GM12878 (cell line): Measurements from ENCODE around the gene SSH2. TPM values are rescaled to one million over a fixed set of nuclear protein-coding genes. Genes with fewer than 3 reads are reported as not detected.

Source experiments
- ATAC-seq: fragments of 200-7000 bp; cut with Tn5 transposase; 3 replicates; pipeline ENCODE4 v1.9.1; 2020; ENCODE audit warnings: mild to moderate bottlenecking, moderate library complexity
- BruUV-seq: library from RNA; stranded (reverse); fragments of 400-500 nt; replicated peaks from 2 replicates; lab custom pipeline; 2021; lab: Mats Ljungman, UMichigan
- CTCF ChIA-PET: fragments of 300-600 bp; sonication (Branson Sonifier 250); formaldehyde crosslinking; extraction: SDS; loops from one replicate; lab custom pipeline; 2021; ENCODE audit warnings: inconsistent platforms; lab: Yijun Ruan, JAX
- POLR2A ChIA-PET: fragments of 350-600 bp; formaldehyde crosslinking; extraction: SDS; loops from one replicate; lab custom pipeline; 2021; ENCODE audit warnings: inconsistent platforms; lab: Charles Lee
- RAD21 ChIA-PET: fragments of 300-600 bp; sonication (Branson Sonifier 250); formaldehyde crosslinking; loops from one replicate; lab custom pipeline; 2023; ENCODE audit warnings: antibody characterized with exemption; ENCODE audit not compliant: unreplicated experiment; lab: Charles Lee
- SMC1A ChIA-PET: fragments of 300-600 bp; sonication (Branson Sonifier 250); formaldehyde crosslinking; loops from one replicate; lab custom pipeline; 2023; ENCODE audit not compliant: unreplicated experiment, uncharacterized antibody; lab: Charles Lee
- DNase-seq: peaks from one replicate; pipeline ENCODE4 v3.0.0-alpha.2; 2011; ENCODE audit warnings: low read depth, low spot score
- FAIRE-seq: peaks from 3 replicates; lab custom pipeline; 2011; peaks lifted over from hg19 to GRCh38; lab: Jason Lieb, UNC
- H2AFZ ChIP-seq: 2 replicates; pipeline ENCODE4 v1.6.0; 2011; ENCODE audit warnings: low read depth, low read length, control low read depth; ENCODE audit not compliant: control insufficient read depth
- H3K27ac ChIP-seq: 2 replicates; pipeline ENCODE4 v1.5.1; 2011; ENCODE audit warnings: control low read depth; ENCODE audit not compliant: control insufficient read depth, insufficient read depth
- H3K27me3 ChIP-seq, 2 experiments: replicated peaks in 1 of 2; 2 replicates each; pipeline versions ENCODE4 v1.6.0 to v1.6.1; 2011; ENCODE audit warnings: low read length in 1 of 2; ENCODE audit not compliant: control insufficient read depth in 2 of 2, insufficient read depth in 2 of 2
- H3K36me3 ChIP-seq, 2 experiments: 2 replicates each; pipeline ENCODE4 v1.5.1; 2011; ENCODE audit warnings: low read length in 1 of 2; ENCODE audit not compliant: control insufficient read depth in 2 of 2, insufficient read depth in 2 of 2
- H3K4me1 ChIP-seq: 2 replicates; pipeline ENCODE4 v1.6.1; 2011; ENCODE audit warnings: mild to moderate bottlenecking, low read length, moderate library complexity, mixed read lengths; ENCODE audit not compliant: control insufficient read depth, insufficient read depth
- H3K4me2 ChIP-seq: 2 replicates; pipeline ENCODE4 v1.6.0; 2011; ENCODE audit warnings: control low read depth; ENCODE audit not compliant: control insufficient read depth, insufficient read depth
- H3K4me3 ChIP-seq: fragments of 200-600 bp; sonication (generic); 2 replicates; pipeline ENCODE4 v1.5.1; 2016
- H3K79me2 ChIP-seq: 2 replicates; pipeline ENCODE4 v1.6.0; 2011; ENCODE audit warnings: low read length; ENCODE audit not compliant: control insufficient read depth, insufficient read depth
- H3K9ac ChIP-seq: 2 replicates; pipeline ENCODE4 v1.8.0; 2011; ENCODE audit warnings: low read length, control low read depth, mixed read lengths; ENCODE audit not compliant: control insufficient read depth, insufficient read depth
- H3K9me3 ChIP-seq: replicated peaks from 3 replicates; pipeline ENCODE4 v1.5.1; 2011; ENCODE audit warnings: mild to moderate bottlenecking, low read length; ENCODE audit not compliant: control insufficient read depth, insufficient read depth
- H4K20me1 ChIP-seq: 2 replicates; pipeline ENCODE4 v1.6.0; 2011; ENCODE audit not compliant: control insufficient read depth, insufficient read depth
- MYC ChIP-seq: IDR thresholded peaks from 2 replicates; pipeline ENCODE4 v1.6.1; 2011; ENCODE audit warnings: mild to moderate bottlenecking, low read length, moderate library complexity, inconsistent platforms; ENCODE audit not compliant: insufficient read depth, insufficient replicate concordance, insufficient read length, severe bottlenecking
- WGBS: methylation state at CpG from one replicate; pipeline ENCODE4 v1.1.6; 2016; ENCODE audit warnings: low lambda C conversion rate; ENCODE audit not compliant: insufficient replicate concordance, insufficient coverage; ENCODE audit errors: missing lambda C conversion rate; 5-methylcytosine and 5-hydroxymethylcytosine counted together
- in situ Hi-C: fragments of 300-500 bp; cut with MboI; formaldehyde crosslinking; loops from 9 replicates; pipeline ENCODE4 v1.14.3; 2018; ENCODE audit warnings: mixed read lengths
- intact Hi-C: fragments of 100-400 bp; cut with micrococcal nuclease; formaldehyde crosslinking; loops from one replicate; pipeline ENCODE4 v1.14.2; 2022; ENCODE audit not compliant: unreplicated experiment
- polyA plus RNA-seq, 11 experiments: library from polyadenylated mRNA; depleted of rRNA in 4 of 11; unstranded in 6 of 11; stranded (reverse) in 5 of 11; fragments of >200 nt; fragmentation: Nextera tagmentation in 4 of 11; fragmentation: Illumina TruSeq in 1 of 11; extraction: Ambion mirVana in 4 of 11; extraction: Trizol in 1 of 11; gene quantifications; 1 replicate in 1 of 11; 2 replicates in 10 of 11; pipeline versions ENCODE4 v1.2.1 to v1.2.3, GENCODE V29; 2011 to 2016; ENCODE audit warnings: inconsistent platforms in 2 of 11, missing spikeins in 2 of 11, low read depth in 1 of 11
- total RNA-seq, 4 experiments: library from RNA; depleted of rRNA in 3 of 4; stranded (reverse); fragments of >200 nt in 3 of 4; fragmentation: Illumina TruSeq in 1 of 4; extraction: Trizol in 1 of 4; gene quantifications; 2 replicates each; pipeline versions ENCODE4 v1.2.1 to v1.2.3, GENCODE V29; 2013 to 2021
- TF ChIP-seq, protein P1 (sequence below): fragments of 150-350 bp; IDR thresholded peaks from 2 replicates; pipeline ENCODE4 v1.6.1; 2016; ENCODE audit warnings: low read depth, low read length

SSH2 gene
- total and polyA plus RNA-seq, 10 of the 15 experiments (the other 5 are each of a cell fraction or from before 2014, with no cell fraction given), result 9.3 to 65.9 (median 34.0) TPM

- peaks cover 0 to 3% of the 10 kb centered on the region in 2 experiments; a peak in 1 of 4 replicates for H3K36me3 ChIP-seq
- H3K79me2 ChIP-seq, result peaks cover 63% of the 10 kb centered on the region
- H3K9me3 ChIP-seq, result no peaks in the 10 kb centered on the region
- intact Hi-C loops, result no loop called here
- TF ChIP-seq, protein P1, sequence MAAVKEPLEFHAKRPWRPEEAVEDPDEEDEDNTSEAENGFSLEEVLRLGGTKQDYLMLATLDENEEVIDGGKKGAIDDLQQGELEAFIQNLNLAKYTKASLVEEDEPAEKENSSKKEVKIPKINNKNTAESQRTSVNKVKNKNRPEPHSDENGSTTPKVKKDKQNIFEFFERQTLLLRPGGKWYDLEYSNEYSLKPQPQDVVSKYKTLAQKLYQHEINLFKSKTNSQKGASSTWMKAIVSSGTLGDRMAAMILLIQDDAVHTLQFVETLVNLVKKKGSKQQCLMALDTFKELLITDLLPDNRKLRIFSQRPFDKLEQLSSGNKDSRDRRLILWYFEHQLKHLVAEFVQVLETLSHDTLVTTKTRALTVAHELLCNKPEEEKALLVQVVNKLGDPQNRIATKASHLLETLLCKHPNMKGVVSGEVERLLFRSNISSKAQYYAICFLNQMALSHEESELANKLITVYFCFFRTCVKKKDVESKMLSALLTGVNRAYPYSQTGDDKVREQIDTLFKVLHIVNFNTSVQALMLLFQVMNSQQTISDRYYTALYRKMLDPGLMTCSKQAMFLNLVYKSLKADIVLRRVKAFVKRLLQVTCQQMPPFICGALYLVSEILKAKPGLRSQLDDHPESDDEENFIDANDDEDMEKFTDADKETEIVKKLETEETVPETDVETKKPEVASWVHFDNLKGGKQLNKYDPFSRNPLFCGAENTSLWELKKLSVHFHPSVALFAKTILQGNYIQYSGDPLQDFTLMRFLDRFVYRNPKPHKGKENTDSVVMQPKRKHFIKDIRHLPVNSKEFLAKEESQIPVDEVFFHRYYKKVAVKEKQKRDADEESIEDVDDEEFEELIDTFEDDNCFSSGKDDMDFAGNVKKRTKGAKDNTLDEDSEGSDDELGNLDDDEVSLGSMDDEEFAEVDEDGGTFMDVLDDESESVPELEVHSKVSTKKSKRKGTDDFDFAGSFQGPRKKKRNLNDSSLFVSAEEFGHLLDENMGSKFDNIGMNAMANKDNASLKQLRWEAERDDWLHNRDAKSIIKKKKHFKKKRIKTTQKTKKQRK, result no peak
- TF ChIP-seq MYC, result no peak
- POLR2A ChIA-PET, result no interaction called here
- H2AFZ ChIP-seq, result no peak overlapping the region
- H3K27ac ChIP-seq, result no peak overlapping the region
- CTCF ChIA-PET, result interaction anchor here (0.9 to 2.4 kb wide), 8 partner anchors 11 to 285 kb away, joined by 3 to 9 read pairs (median 4); no protein-coding TSS in a partner anchor
- WGBS, result 37% methylated on average over 1 of the region's 1 CpG
- no TSS peak for BruUV-seq
- in situ Hi-C loops, result no loop called here
- H3K4me2 ChIP-seq, result no peak overlapping the region
- no peaks in the 10 kb centered on the region for H3K27me3 ChIP-seq
- H3K9ac ChIP-seq, result no peak overlapping the region
- DNase-seq, result no peak
- no peak for ATAC-seq
- RAD21 ChIA-PET, result interaction anchor here (0.7 to 2.2 kb wide), 3 partner anchors 15 to 96 kb away, joined by 3 to 7 read pairs (median 3); no protein-coding TSS in a partner anchor
- H4K20me1 ChIP-seq, result no peaks in the 10 kb centered on the region
- SMC1A ChIA-PET, result interaction anchor here (1.2 to 4.5 kb wide), 2 partner anchors 73 to 116 kb away, joined by 3 to 33 read pairs; no protein-coding TSS in a partner anchor
- no peak for FAIRE-seq
- H3K4me3 ChIP-seq, result no peak overlapping the region
- peaks cover 11% of the 10 kb centered on the region for H3K4me1 ChIP-seq
Observed at GRCh38 chr17:29924786-29925185, 5.2 kb downstream of the SSH2 start.
